Measurements from ENCODE around the gene LCK.

GRCh38 chr1:32334864-32335534, 83.9 kb downstream of the LCK start:
- TF ChIP-seq CTCF (IDR thresholded peaks at IDR 0.05; ENCODE audit: poor library complexity), result peak; percentile 80
- no peak for TF ChIP-seq EZH2 (IDR thresholded peaks at IDR 0.05; ENCODE audit: borderline replicate concordance)
